HL-60 (cell line): ENCODE results near the gene CEP95.

Experiments used
- DNase-seq, 2 experiments: peaks; one replicate each; pipeline ENCODE4 v3.0.0-alpha.2; 2010 to 2020; ENCODE audit warnings: low read depth in 1 of 2, low spot score in 1 of 2
- H3K27ac ChIP-seq: fragments of 250-450 bp; sonication (Bioruptor Pico); replicated peaks from 2 replicates; pipeline ENCODE4 v1.5.1; 2020; ENCODE audit warnings: mild to moderate bottlenecking, moderate library complexity
- H3K27me3 ChIP-seq: fragments of 250-450 bp; sonication (Bioruptor Pico); 2 replicates; pipeline ENCODE4 v1.5.1; 2021; ENCODE audit warnings: mild to moderate bottlenecking, moderate library complexity; ENCODE audit not compliant: insufficient read depth, poor library complexity, severe bottlenecking
- H3K4me3 ChIP-seq: replicated peaks from 2 replicates; pipeline ENCODE4 v1.5.1; 2011; ENCODE audit warnings: mild to moderate bottlenecking, control low read depth, low read length; ENCODE audit not compliant: insufficient read depth
- CTCF ChIP-seq: IDR thresholded peaks from one replicate; pipeline ENCODE4 v1.5.1; 2011; ENCODE audit warnings: low read length, control low read depth, inconsistent platforms; ENCODE audit not compliant: insufficient read depth
- GABPA ChIP-seq: IDR thresholded peaks from 2 replicates; pipeline ENCODE4 v1.6.1; 2012; ENCODE audit warnings: low read depth
- POLR2AphosphoS5 ChIP-seq: IDR thresholded peaks from 2 replicates; pipeline ENCODE4 v1.6.1; 2012; ENCODE audit warnings: low read depth
- REST ChIP-seq: IDR thresholded peaks from 2 replicates; pipeline ENCODE4 v1.6.1; 2012; ENCODE audit warnings: low read depth; ENCODE audit not compliant: insufficient replicate concordance
- SPI1 ChIP-seq: IDR thresholded peaks from 2 replicates; pipeline ENCODE4 v1.6.1; 2012; ENCODE audit warnings: low read depth, mild to moderate bottlenecking, borderline replicate concordance

The CEP95 gene

DNA sequence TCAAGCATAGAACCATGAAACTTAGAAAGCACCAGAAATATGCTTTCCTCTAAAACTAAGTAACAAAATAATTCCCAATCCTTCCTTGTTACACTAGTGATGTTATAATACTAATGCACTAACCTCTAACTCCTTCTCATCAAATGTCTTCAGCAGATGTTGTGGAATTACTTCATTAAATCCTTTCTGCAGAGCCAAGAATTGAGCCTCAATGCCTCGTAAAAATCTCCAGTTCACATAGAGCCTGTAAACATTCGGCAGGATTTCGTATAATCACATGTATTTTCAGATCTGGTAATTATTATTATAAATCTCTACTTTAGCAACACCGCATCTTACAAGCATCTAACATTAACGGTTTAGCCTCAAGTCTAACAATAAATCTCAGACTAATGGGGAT is 44.7 kb downstream of the CEP95 start:
- DNase-seq = no peak
- H3K27me3 ChIP-seq = no peaks in the 10 kb centered on the region
- no peak overlapping the region for H3K27ac ChIP-seq
- TF ChIP-seq GABPA (no peak), SPI1 (no peak), CTCF (no peak), REST (no peak), POLR2AphosphoS5 (no peak)
- no peak overlapping the region for H3K4me3 ChIP-seq

- TF ChIP-seq SPI1 (no peak), REST (no peak), POLR2AphosphoS5 (no peak), CTCF (no peak), GABPA (no peak)
- Histone ChIP-seq H3K4me3 (no peak overlapping the region), H3K27me3 (no peaks in the 10 kb centered on the region), H3K27ac (no peak overlapping the region)
- peak in 1 of 2 experiments; percentile 5 for DNase-seq
Measured at GRCh38 chr17:64554028-64554637, 47.4 kb downstream of the CEP95 start.

DNA sequence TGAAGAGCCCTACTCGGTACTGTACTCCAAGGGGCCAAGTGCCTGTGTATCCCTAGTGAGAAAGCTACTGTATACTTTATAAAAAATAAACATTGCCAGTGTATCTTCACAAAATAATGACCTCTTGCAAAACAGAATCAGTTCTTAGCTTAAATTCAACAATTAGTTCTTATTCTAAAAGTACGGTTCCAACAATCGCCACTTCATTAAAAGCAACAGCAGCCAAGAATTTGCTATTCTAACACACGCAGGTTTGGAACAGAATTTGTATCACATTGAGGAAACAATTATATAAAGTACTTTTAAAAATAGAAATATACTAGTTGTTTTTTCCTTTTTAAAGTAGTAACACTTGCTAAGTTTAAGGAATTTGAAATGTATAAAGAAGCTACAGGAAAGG is 48.5 kb downstream of the CEP95 start:
- Histone ChIP-seq H3K27ac (no peak overlapping the region), H3K4me3 (no peak overlapping the region), H3K27me3 (no peaks in the 10 kb centered on the region)
- no peak for DNase-seq
- no peak for TF ChIP-seq POLR2AphosphoS5
- no peak for TF ChIP-seq SPI1
- no peak for TF ChIP-seq REST
- no peak for TF ChIP-seq CTCF
- no peak for TF ChIP-seq GABPA
